B cell (primary cell): ENCODE data around the gene VPS33B. TPM values are rescaled to one million over a fixed set of nuclear protein-coding genes. Genes with fewer than 3 reads are reported as not detected.
"Not testable (repeated sequence)": the region's sequence is repeated elsewhere in the genome, so short reads cannot be mapped to it uniquely, and the experiment has no call there.

Source experiments
- ATAC-seq: fragments of 200-7000 bp; cut with Tn5 transposase; one replicate; pipeline ENCODE4 v1.10.0; 2021; ENCODE audit warnings: low read depth, mild to moderate bottlenecking, moderate number of reproducible peaks, moderate library complexity
- CTCF ChIA-PET: fragments of 350-600 bp; sonication (Branson Sonifier 250); formaldehyde crosslinking; loops from one replicate; lab custom pipeline; 2021; ENCODE audit warnings: antibody characterized with exemption, inconsistent platforms; lab: Charles Lee
- POLR2A ChIA-PET: fragments of 350-600 bp; sonication (Branson Sonifier 250); formaldehyde crosslinking; loops from one replicate; lab custom pipeline; 2021; ENCODE audit warnings: antibody characterized with exemption; lab: Charles Lee
- DNase-seq: peaks from one replicate; pipeline ENCODE4 v3.0.0; 2013
- H2AFZ ChIP-seq: 2 replicates; pipeline ENCODE4 v1.6.1; 2012; ENCODE audit warnings: mild to moderate bottlenecking, low read depth, low read length; ENCODE audit not compliant: insufficient read depth, poor library complexity, severe bottlenecking
- H3K27ac ChIP-seq, 2 donors: 1 replicate in 1 of 2; 2 replicates in 1 of 2; pipeline ENCODE4 v1.5.1; 2012 to 2013; ENCODE audit warnings: low read length in 2 of 2, mild to moderate bottlenecking in 2 of 2, moderate library complexity in 1 of 2
- H3K27me3 ChIP-seq, 4 experiments: fragments of 200-600 bp in 1 of 4; sonication (generic) in 1 of 4; replicated peaks in 1 of 4; 1 replicate in 2 of 4; 2 replicates in 2 of 4; pipeline versions ENCODE4 v1.6.1 to v1.7.0; 2013 to 2016; ENCODE audit warnings: low read length in 3 of 4, mild to moderate bottlenecking in 2 of 4, mixed read lengths in 1 of 4, moderate library complexity in 1 of 4; ENCODE audit not compliant: insufficient read depth in 4 of 4, control insufficient read depth in 3 of 4; ENCODE audit errors: control extremely low read depth in 1 of 4
- H3K36me3 ChIP-seq, 2 experiments: replicated peaks in 1 of 2; 1 replicate in 1 of 2; 2 replicates in 1 of 2; pipeline versions ENCODE4 v1.6.1 to v1.7.1; 2013; ENCODE audit warnings: low read length in 1 of 2; ENCODE audit not compliant: insufficient read depth in 2 of 2, control insufficient read depth in 1 of 2; ENCODE audit errors: control extremely low read depth in 1 of 2, extremely low read depth in 1 of 2
- H3K4me1 ChIP-seq, 2 donors: fragments of 200-600 bp in 1 of 2; sonication (generic) in 1 of 2; 1 replicate in 1 of 2; 2 replicates in 1 of 2; pipeline versions ENCODE4 v1.5.1 to v1.6.1; 2013 to 2017; ENCODE audit warnings: low read length in 2 of 2; ENCODE audit not compliant: control insufficient read depth in 2 of 2, insufficient read depth in 2 of 2
- H3K4me2 ChIP-seq: replicated peaks from 2 replicates; pipeline ENCODE3; 2012; ENCODE audit warnings: mild to moderate bottlenecking, low read depth, low read length; ENCODE audit not compliant: poor library complexity, severe bottlenecking
- H3K4me3 ChIP-seq, 5 experiments: fragments of 200-600 bp in 1 of 5; sonication (generic) in 1 of 5; 1 replicate in 3 of 5; 2 replicates in 2 of 5; pipeline versions ENCODE4 v1.5.1 to v1.7.0; 2011 to 2016; ENCODE audit warnings: low read length in 4 of 5, mild to moderate bottlenecking in 4 of 5, low read depth in 2 of 5, control low read depth in 1 of 5, moderate library complexity in 1 of 5; ENCODE audit not compliant: insufficient read depth in 1 of 5; ENCODE audit errors: control extremely low read depth in 1 of 5, extremely low read depth in 1 of 5
- H3K79me2 ChIP-seq: fragments of 200-600 bp; sonication (generic); one replicate; pipeline ENCODE4 v1.6.0; 2016; ENCODE audit warnings: low read length; ENCODE audit not compliant: control insufficient read depth, insufficient read depth
- H3K9ac ChIP-seq: fragments of 200-600 bp; sonication (generic); 2 replicates; pipeline ENCODE4 v1.6.1; 2017; ENCODE audit warnings: mild to moderate bottlenecking, low read length, moderate library complexity
- H3K9me3 ChIP-seq, 3 donors: one replicate each; pipeline versions ENCODE4 v1.6.1 to v1.7.1; 2013; ENCODE audit warnings: low read length in 2 of 3; ENCODE audit not compliant: control insufficient read depth in 2 of 3, insufficient read depth in 1 of 3; ENCODE audit errors: control extremely low read depth in 1 of 3
- H4K20me1 ChIP-seq: 2 replicates; pipeline ENCODE4 v1.6.0; 2012; ENCODE audit warnings: mild to moderate bottlenecking, low read length; ENCODE audit not compliant: insufficient read depth, control insufficient read depth, poor library complexity, severe bottlenecking
- H3K27ac Mint-ChIP-seq: one replicate; pipeline ENCODE4 v1.8.0; 2021; ENCODE audit warnings: mixed read lengths
- H3K27me3 Mint-ChIP-seq: one replicate; pipeline ENCODE4 v1.8.0; 2021; ENCODE audit warnings: mixed read lengths
- H3K4me1 Mint-ChIP-seq: one replicate; pipeline ENCODE4 v1.8.0; 2021; ENCODE audit warnings: mixed read lengths
- H3K4me3 Mint-ChIP-seq: one replicate; pipeline ENCODE4 v1.8.0; 2021; ENCODE audit warnings: mixed read lengths
- H3K9me3 Mint-ChIP-seq: one replicate; pipeline ENCODE4 v1.8.0; 2022; ENCODE audit warnings: mixed read lengths; ENCODE audit not compliant: insufficient read depth
- CTCF ChIP-seq: fragments of 200-600 bp; IDR thresholded peaks from one replicate; pipeline ENCODE4 v1.8.0; 2022; ENCODE audit warnings: antibody characterized with exemption, mild to moderate bottlenecking
- EZH2 ChIP-seq: IDR thresholded peaks from 2 replicates; pipeline ENCODE4 v1.6.1; 2012; ENCODE audit warnings: borderline replicate concordance, low read depth, mild to moderate bottlenecking, moderate library complexity, low read length; ENCODE audit not compliant: insufficient read depth, poor library complexity, severe bottlenecking
- WGBS: methylation state at CpG from one replicate; pipeline ENCODE4 v1.1.5; 2013; ENCODE audit warnings: missing lambda C conversion rate; ENCODE audit not compliant: insufficient coverage; 5-methylcytosine and 5-hydroxymethylcytosine counted together
- intact Hi-C: fragments of 100-400 bp; cut with micrococcal nuclease; formaldehyde crosslinking; loops from one replicate; pipeline ENCODE4 v1.10.0; 2022
- polyA plus RNA-seq: library from polyadenylated mRNA; depleted of rRNA; stranded (reverse); fragments of >200 nt; gene quantifications from 2 replicates; pipeline ENCODE4 v1.2.3, GENCODE V29; 2012
- total RNA-seq, 2 donors: library from RNA; stranded (reverse); fragments of 120-200 nt in 1 of 2; gene quantifications; 1 replicate in 1 of 2; 2 replicates in 1 of 2; pipeline versions ENCODE4 v1.2.3 to v1.2.4, GENCODE V29; 2013 to 2022

VPS33B gene
- total and polyA plus RNA-seq, 2 donors (not counting 1 experiment from before 2014, with no cell fraction given) = 17.4 to 30.0 TPM

GRCh38 chr15:91047545-91048199 lies 25.3 kb upstream of the VPS33B start:
- ChIA-PET CTCF (interaction anchor here (1.2 to 3.0 kb wide), 2 partner anchors 91 kb away, joined by 3 to 44 read pairs; partner anchors contain the start of gene RCCD1), POLR2A (no interaction called here)
- no CpG with 5 or more reads among the region's 4 CpGs for WGBS
- Mint-ChIP-seq H3K4me1 (peaks cover 13% of the 10 kb centered on the region), H3K27ac (no peak overlapping the region), H3K9me3 (no peaks in the 10 kb centered on the region), H3K4me3 (no peak overlapping the region), H3K27me3 (peaks cover 16% of the 10 kb centered on the region)
- intact Hi-C loops = no loop called here
- H3K36me3 ChIP-seq = no peaks in the 10 kb centered on the region
- H3K4me2 ChIP-seq = peak overlapping the region; percentile 51
- H3K4me1 ChIP-seq = peaks cover 10 to 13% of the 10 kb centered on the region in 2 donors
- no peaks in the 10 kb centered on the region for H3K9me3 ChIP-seq
- H3K27me3 ChIP-seq = no peaks in the 10 kb centered on the region
- DNase-seq (peak; percentile 22), ATAC-seq (no peak)
- H3K79me2 ChIP-seq = no peaks in the 10 kb centered on the region
- TF ChIP-seq CTCF (no peak), EZH2 (no peak)
- no peak overlapping the region for H3K4me3 ChIP-seq
- no peak overlapping the region for H2AFZ ChIP-seq
- no peak overlapping the region for H3K9ac ChIP-seq
- H4K20me1 ChIP-seq = no peaks in the 10 kb centered on the region
- H3K27ac ChIP-seq = no peak overlapping the region

- H3K9me3 ChIP-seq, H3K9me3 Mint-ChIP-seq, H3K4me3 ChIP-seq, ATAC-seq, H2AFZ ChIP-seq, H3K27me3 ChIP-seq, H3K27ac Mint-ChIP-seq, intact Hi-C loops, CTCF ChIA-PET, H3K36me3 ChIP-seq, H3K27ac ChIP-seq, H3K79me2 ChIP-seq, H3K27me3 Mint-ChIP-seq, H3K9ac ChIP-seq, H4K20me1 ChIP-seq, H3K4me3 Mint-ChIP-seq, DNase-seq, POLR2A ChIA-PET, H3K4me2 ChIP-seq: not testable (repeated sequence)
- H3K4me1 Mint-ChIP-seq = peaks cover 13% of the 10 kb centered on the region
- peaks cover 10 to 13% of the 10 kb centered on the region in 2 donors for H3K4me1 ChIP-seq
These were observed 23.7 kb upstream of the VPS33B start for GRCh38 chr15:91046056-91046455.
